IPS-18c (cell line): ENCODE measurements around the gene CCDC146.
"Not testable (repeated sequence)": the region's sequence is repeated elsewhere in the genome, so short reads cannot be mapped to it uniquely, and the experiment has no call there.

Source experiments
- H3K4me3 ChIP-seq: 2 replicates; pipeline ENCODE4 v1.7.0; 2013; ENCODE audit warnings: low read depth, mild to moderate bottlenecking, low read length, moderate library complexity; ENCODE audit not compliant: insufficient read depth
- H3K9me3 ChIP-seq: one replicate; pipeline ENCODE4 v1.6.1; 2013; ENCODE audit warnings: mild to moderate bottlenecking, low read length, moderate library complexity; ENCODE audit not compliant: control insufficient read depth, insufficient read depth

The CCDC146 gene

GRCh38 chr7:77222819-77223218 lies 100.4 kb downstream of the CCDC146 start:
- peaks cover 8% of the 10 kb centered on the region for H3K9me3 ChIP-seq

DNA sequence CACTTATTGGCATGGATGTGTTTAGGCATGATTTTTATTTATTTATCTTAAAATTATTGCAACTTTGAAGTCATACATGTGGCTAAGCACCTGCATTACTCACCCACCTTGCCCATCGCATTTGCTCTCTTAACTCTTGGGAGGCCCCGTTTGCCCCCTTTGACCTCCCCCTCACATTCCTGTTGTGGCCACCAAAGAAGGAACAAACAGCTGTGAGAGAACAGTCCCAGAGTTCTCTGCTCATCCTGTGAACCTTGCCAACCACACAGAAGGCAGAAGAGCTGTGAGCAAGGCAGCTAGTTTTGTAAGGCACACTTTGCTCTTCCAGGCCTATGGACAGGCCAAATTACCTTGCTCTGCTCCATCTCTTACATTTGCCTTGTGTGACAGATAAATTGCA lies 100.8 kb downstream of the CCDC146 start:
- H3K9me3 ChIP-seq, result peaks cover 8% of the 10 kb centered on the region
- no peak overlapping the region for H3K4me3 ChIP-seq

More at GRCh38 chr7:77222819-77223218, 100.4 kb downstream of the CCDC146 start:
- no peak overlapping the region for H3K4me3 ChIP-seq

DNA sequence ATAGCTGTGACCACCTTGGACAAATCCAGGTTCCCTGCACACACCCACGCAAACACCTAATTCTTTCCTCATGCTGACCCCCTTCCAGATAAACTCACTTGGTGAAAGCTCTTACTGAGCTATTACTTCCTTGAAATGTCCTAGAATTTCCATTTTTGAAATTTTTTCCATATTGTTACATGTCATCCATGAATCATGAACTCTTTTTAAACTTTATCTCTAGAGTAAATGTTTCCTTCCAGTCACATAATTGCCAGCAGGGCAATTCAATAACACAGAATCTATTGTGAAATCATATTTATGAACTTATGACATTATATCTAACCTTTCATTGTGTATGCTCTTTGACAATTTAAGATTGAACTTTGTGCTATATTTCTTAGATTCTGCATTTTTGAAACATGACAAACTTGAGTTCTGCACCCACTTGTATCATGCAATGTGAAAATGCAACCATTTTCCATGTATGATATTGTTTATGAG lies 104.0 kb downstream of the CCDC146 start:
- Histone ChIP-seq H3K4me3 (no peak overlapping the region), H3K9me3 (no peaks in the 10 kb centered on the region)

DNA sequence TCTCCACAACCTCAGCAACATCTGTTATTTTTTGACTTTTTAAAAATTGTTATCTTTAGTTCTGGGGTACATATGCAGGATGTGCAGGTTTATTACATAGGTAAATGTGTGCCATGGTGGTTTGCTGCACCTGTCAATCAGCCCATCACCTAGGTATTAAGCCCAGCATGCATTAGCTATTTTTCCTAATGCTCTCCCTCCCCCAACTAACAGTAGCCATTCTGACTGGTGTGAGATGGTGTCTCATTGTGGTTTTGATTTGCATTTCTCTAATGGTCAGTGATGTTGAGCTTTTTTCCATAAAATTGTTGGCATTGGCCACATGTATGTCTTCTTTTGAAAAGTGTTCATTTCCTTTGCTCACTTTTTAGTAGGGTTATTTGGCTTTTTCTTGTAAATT lies 106.4 kb downstream of the CCDC146 start:
- not testable (repeated sequence) for H3K4me3 ChIP-seq, H3K9me3 ChIP-seq

- no peaks in the 10 kb centered on the region for H3K9me3 ChIP-seq
- H3K4me3 ChIP-seq, result no peak overlapping the region
These were observed 110.1 kb downstream of the CCDC146 start for GRCh38 chr7:77232467-77232866.

GRCh38 chr7:77235276-77235675 lies 112.9 kb downstream of the CCDC146 start:
- Histone ChIP-seq H3K9me3 (no peaks in the 10 kb centered on the region), H3K4me3 (no peak overlapping the region)

DNA sequence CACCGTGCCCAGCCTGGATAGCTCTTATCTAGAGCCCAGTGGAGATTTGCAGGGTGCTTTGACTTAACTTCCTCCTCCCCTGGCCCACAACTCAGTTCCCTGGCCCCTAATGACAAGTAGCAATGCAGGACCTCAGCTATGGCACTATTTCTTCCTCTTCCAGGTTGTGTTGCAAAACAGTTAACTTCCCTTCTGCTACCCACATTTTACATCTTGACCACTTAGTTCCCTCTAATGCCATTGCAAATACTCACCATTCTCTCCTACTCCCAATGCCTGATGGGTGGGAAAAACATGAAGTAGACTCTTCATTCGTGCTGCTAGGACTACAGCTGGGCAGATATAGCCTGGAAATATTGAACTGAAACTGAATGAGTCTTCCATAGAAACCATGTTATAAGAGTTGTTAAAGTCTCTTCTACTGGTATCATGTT lies 116.3 kb downstream of the CCDC146 start:
- no peak overlapping the region; the same call in 1 of the 2 replicates for H3K4me3 ChIP-seq
- no peaks in the 10 kb centered on the region for H3K9me3 ChIP-seq

DNA sequence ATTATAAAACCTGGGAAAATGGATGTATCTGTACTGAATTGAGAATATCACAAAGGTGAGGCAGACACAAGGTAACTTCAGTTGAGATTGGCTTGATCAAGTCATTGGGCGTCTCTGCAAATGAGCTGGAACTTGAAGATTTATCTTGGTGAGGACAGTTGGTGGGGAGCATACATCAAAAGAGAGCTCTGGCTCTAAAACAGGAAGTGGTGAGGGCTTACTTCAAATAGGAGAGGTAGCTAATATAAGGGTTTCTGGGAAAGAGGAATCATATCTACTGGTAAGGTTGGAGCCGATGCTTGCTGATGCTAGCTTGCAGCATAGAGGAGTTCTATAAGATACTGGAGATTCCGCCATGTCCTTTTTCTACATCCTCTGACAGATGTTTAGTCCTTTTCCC lies 117.1 kb downstream of the CCDC146 start:
- no peaks in the 10 kb centered on the region for H3K9me3 ChIP-seq
- no peak overlapping the region for H3K4me3 ChIP-seq

DNA sequence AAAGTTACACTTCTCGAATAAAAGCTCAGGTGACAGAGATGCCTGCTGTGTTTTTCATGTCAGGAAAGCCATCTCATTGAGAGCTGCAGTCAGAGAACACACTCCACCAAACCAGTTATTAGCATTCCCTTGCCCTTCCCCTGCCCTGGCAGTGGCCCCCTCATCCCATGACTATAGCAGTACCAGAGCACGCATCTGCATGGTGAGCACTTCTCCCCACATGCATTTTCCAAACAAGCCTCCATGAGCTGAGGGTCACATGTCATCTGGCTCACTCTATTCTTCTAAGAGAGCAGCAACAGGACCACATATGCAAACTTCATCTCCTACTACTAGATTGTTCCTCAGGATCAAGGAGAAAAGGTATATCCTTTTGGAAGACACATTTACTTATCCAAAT lies 119.7 kb downstream of the CCDC146 start:
- no peaks in the 10 kb centered on the region for H3K9me3 ChIP-seq
- H3K4me3 ChIP-seq, result no peak overlapping the region

DNA sequence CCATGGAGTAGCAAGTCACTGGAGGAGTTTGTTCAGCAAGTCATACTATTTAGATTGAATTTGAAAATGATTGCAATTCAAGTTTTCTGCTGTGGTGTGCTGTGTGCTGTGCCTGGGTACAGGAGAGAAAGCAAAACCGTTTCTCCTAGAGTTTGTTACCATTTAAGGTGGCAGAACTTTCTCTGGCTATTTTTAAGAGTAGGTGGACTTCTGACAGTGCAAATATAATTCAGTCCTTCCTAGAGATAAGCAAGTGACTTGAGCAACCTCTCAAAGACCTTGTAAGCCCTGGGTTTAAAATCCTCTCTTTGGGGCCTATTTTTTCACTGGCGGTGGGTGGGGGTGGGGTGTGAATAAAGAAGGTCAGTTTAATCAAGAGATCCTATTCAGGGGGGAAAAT lies 120.1 kb downstream of the CCDC146 start:
- Histone ChIP-seq H3K4me3 (no peak overlapping the region), H3K9me3 (no peaks in the 10 kb centered on the region)

GRCh38 chr7:77244222-77244934 lies 122.0 kb downstream of the CCDC146 start:
- no peak overlapping the region for H3K4me3 ChIP-seq

GRCh38 chr7:77245015-77245755 lies 122.8 kb downstream of the CCDC146 start:
- no peak overlapping the region for H3K4me3 ChIP-seq
- H3K9me3 ChIP-seq, result no peaks in the 10 kb centered on the region

More at GRCh38 chr7:77244222-77244934, 122.0 kb downstream of the CCDC146 start:
- H3K9me3 ChIP-seq, result no peaks in the 10 kb centered on the region

DNA sequence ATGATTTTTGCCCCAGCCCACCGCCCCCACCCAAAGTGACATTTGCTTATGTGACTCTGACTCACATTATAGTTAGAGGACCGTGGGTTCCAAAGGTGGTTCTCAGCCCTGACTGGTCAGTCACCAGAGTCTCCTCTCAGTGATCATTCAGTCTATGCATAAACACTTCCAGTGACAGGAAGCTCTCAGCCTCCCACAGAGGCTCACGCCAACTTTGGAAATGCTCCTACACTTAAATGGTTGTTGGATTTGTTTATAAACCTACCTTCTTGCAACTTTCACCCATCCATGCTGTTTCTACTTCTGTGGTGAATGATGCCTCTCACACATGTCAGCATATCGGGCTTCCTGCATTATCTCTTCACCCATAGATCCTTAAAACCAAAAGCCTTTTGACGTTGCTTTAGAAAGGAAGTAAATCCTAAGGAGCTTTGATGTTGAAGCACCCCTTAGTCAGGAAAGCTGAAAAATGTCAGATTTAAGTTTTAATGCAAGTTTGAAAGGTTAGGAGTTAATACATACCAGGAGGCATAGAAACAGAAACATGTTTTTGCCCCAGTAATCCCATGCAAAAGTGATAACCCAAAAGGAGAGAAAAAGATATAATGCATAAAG lies 123.7 kb downstream of the CCDC146 start:
- no peaks in the 10 kb centered on the region for H3K9me3 ChIP-seq
- H3K4me3 ChIP-seq, result no peak overlapping the region

- no peaks in the 10 kb centered on the region for H3K9me3 ChIP-seq
These were observed 124.9 kb downstream of the CCDC146 start for GRCh38 chr7:77247206-77247850.

GRCh38 chr7:77248154-77248553 lies 125.7 kb downstream of the CCDC146 start:
- H3K4me3 ChIP-seq, result no peak overlapping the region
- H3K9me3 ChIP-seq, result no peaks in the 10 kb centered on the region

More at GRCh38 chr7:77247206-77247850, 124.9 kb downstream of the CCDC146 start:
- no peak overlapping the region for H3K4me3 ChIP-seq

DNA sequence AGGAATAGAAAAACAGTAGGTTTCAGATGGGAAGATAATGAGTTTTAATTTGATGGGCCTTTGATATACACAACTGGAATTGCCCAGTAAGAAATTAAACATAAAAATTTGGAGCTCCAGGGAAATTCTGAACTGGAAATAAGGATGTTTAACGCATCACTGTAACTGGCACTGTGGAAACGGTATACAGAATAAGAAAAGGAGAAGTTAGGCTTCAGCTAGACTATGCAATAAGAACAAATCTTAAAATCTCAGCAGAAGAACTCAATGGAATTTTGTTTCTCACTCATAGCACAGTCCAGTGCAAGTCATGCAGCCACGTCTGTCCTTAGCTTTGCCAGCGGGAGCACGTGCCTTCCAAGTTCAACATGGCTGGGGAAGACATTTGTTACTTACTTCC lies 130.1 kb downstream of the CCDC146 start:
- H3K9me3 ChIP-seq, result no peaks in the 10 kb centered on the region
- no peak overlapping the region for H3K4me3 ChIP-seq

GRCh38 chr7:77253151-77253550 lies 130.7 kb downstream of the CCDC146 start:
- H3K9me3 ChIP-seq, result no peaks in the 10 kb centered on the region

More at GRCh38 chr7:77253151-77253550, 130.7 kb downstream of the CCDC146 start:
- H3K4me3 ChIP-seq, result no peak overlapping the region
